GM18858 (cell line): ENCODE data around the gene UBN1.
"Not testable (repeated sequence)": the region's sequence is repeated elsewhere in the genome, so short reads cannot be mapped to it uniquely, and the experiment has no call there.

Source experiments
- ATAC-seq: cut with Tn5 transposase; IDR thresholded peaks from one replicate; pipeline ENCODE4 v1.9.1; 2021; ENCODE audit not compliant: unreplicated experiment

The UBN1 gene

DNA sequence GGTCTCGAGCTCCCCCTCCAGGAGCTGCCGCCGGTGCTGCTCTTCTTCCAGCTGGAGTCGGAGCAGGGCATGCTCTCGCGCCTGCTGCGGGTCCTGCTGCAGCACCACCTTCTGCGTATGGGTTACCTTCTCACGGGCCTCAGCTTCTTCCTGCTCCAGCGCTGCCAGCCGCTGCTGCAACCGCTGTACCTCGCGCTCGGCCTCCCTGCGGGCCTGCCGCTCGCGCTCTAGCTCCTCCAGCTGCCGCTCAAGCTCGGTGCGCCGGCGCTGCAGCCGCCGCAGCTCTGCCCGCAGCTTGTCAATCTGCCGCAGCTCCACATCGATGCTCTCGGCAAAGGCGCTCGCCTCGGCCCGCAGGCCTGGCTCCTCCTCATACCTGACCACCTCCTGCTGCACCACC, 36.9 kb downstream of the UBN1 start:
- no peak for ATAC-seq

DNA sequence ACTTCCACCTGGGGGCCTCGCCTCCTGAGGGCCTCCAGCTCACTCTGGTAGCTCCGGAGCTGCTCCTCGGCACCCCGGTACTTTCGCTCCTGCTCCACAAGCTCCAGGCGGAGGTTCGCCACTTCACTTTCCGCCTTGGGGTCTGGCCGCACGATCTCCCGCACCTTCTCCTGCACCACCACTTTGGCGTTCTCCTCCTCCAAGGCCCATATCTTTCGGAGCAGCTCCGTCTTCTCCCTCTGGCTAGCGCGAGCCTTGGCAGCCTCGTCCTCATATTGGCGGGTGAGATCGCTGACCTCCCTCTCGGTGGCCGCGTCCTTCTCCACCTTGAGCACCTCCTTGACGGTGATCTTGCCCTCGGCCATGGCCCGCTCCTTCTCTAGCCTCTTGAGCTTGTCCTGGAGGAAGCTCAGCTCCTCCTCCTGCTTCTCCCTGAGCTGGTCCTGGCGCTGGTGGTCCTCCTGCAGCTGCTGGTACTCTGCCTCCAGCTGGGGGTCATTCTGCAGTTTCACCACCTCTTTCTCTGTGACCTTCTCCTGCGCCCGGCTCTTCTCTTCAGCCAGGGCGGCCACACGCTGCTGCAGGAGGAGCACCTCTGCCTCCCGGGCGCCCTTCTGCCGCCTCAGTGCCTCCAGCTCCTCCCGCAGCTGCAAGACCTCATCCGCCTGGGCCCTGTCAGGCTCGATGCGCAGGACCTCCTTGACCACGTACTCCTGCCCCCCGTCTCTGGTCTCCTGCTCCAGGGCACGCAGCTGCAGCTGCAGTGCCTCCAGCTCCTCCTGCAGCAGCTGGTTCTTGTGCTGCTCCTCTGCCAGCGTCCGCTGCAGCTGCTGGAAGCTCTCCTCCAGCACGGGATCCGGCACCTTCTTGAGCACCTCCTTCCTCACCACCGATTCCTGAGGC, 37.9 kb downstream of the UBN1 start:
- no peak for ATAC-seq

DNA sequence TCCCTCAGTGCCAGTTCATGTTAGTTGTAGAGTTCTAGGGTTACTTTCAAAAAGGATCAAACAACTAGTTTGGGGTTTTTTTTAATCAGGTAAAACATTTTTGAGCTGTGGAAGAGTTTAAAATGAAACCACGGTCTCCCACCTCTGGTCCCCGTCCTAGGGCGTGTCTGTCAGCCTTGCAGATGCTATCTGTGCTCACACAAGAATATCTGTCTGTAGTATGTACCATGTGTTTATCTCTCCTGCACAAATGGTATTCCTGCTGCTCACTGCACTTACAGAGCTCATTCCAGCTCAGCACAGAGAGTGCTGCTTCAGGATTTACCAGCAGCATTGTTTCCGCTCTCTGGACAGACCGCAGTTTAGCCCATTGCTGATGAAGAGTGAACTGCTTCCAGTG, 38.9 kb downstream of the UBN1 start:
- ATAC-seq: no peak

DNA sequence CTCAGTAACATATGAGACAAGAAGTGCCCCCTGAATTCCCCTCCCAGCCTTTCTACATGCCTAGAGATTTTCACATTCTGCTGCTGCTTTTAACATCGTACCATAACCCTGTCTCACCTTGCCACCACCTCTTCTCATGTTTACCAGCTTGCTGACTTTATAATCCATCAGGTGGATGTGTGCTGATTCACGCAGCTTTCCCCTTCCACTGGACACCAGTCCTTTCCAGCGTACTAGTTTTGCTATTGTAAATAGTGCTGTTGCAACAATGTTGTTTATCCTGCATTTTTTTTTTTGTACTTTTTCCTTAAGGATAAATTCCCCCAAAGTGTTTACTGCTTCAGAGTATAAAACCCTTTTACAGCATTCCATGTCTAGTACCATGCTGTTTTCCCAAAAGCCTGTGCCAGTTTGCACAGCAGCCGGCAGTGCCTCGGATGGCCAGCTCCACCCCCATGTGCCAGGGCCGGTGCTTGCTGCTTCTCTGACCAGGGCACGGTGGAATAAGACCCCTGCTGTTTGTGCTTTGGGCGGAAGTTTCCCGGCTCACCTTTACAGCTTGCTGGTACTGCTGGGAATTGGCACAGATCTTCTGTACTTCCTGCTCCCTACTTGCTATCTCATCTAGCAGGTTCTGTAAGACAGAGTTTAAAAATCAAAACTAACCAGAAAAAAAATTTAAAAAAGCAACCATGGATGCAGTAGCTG, 41.3 kb downstream of the UBN1 start:
- ATAC-seq: no peak

DNA sequence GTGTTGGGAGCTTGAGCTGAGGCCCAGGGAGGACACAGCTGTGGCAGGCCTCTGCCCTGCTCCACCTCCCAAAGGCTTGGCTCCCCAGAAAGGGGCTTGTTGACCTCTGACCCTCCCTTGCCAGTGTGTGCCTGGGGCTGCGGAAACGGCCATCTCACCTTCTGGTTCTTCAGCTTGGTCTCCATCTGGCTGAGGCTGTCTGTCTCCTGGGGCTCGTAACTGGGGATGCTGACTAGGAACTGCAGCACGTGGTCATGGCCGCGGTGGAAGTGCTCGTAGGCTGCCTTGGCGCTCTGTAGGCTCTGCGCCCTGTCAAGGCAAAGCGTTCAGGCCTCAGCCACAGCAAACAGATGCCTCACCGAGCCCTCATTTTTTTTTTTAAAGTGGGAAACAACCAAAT, 42.7 kb downstream of the UBN1 start:
- no peak for ATAC-seq

DNA sequence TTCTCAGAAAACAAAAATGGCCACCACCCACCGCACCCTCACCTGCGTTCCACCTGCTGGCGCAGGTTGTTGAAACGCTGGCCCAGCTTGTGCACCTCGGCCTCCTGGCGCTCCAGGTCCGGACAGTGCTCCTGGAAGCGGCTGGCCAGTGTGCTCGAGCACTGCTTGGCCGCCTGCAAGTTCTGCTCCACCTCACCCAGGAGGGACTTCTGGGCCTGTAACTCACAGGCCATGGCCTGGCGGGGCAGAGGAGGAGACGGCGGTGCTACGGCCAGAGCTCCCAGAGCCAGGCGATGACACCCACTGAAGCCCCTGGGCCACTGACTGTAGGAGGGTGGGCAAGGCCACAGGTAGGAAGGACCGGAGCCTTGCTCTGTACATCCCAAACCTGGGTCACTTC, 43.4 kb downstream of the UBN1 start:
- ATAC-seq: no peak

DNA sequence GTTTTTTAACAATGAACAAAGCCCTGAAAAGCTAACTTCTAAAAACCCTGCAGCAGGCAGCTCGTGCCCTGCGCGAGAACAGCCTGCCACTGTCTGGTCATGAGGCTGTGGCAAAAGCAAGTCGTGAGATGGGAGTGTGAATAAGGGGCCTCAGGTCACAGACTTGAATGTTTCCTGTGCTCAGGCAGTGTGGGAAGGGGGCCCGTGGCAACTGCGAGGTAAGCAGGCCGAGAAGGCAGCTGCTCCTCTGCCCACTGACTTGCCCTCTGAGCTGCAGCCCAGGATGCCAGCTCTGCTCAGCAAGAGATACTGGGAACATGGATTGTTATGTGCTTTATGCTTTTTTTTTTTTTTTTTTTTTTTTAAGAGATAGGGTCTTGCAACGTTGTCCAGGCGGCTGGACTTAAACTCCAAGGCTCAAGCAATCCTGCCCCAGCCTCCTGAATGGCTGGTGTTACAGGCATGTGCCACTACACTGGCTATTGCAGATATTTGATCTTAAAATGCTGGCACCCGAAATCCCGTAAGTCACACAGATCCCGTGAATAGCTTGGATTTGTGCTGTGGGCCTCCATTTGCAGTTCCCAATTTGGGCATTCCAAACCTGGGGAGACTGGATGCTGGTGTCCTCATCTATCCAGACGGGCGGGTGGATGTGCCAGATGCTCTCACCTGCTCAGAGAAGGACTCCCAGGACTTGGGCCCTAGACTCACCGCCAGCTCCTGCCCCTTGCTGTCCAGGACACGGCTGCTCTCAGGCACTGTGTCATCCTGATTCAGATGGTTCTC, 44.0 kb downstream of the UBN1 start:
- no peak for ATAC-seq

DNA sequence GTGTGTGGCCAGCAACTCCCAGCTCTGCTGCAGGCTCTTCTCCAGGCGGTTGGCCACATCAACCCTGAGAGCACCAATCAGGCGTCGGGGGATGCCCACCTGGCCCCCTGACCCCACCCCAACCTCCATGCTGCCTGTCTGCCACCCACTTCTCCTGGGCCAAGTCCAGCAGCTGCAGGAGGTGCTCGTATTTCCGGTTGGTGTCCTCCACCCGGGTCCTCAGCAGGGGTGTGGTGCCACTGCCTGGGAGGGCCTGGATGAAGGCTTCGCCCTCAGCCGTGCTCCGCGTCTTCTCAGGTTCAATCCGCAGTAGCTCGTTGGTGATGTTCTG, 44.6 kb downstream of the UBN1 start:
- ATAC-seq: no peak

DNA sequence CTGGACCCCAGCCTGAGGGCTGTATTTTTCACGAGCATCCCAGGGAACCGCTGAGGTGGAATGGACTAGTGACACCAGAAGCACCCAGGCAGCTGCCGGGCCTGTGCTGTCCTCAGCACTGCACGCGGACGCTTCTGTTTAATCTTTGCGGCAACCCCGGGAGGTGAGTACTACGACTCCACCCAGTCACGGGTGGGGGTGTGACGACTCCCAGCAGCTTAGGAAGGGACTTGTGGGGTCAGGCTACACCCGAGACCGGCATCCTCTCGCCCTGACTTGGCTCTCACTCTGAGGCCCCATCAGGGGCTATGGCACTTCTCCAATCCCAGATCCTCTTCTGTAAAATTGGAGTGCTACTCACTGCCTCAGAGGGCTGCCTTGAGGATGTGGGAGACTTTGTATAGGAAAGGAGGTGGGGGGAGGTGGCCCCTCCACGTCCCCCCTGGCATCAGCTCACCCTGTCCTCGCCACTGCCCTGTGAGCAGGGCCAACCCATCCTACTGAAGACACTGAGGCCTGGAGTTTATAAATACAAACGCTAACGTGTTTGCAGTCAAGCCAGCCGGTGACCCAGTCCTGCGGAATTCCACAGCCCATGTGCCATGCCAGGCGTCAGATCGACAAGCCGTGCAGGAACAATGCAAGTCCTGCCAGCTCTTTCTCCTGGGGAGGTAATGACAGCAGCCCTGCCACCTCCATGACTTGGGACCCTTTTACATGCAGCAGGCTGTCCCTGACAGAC, 45.3 kb downstream of the UBN1 start:
- no peak for ATAC-seq

DNA sequence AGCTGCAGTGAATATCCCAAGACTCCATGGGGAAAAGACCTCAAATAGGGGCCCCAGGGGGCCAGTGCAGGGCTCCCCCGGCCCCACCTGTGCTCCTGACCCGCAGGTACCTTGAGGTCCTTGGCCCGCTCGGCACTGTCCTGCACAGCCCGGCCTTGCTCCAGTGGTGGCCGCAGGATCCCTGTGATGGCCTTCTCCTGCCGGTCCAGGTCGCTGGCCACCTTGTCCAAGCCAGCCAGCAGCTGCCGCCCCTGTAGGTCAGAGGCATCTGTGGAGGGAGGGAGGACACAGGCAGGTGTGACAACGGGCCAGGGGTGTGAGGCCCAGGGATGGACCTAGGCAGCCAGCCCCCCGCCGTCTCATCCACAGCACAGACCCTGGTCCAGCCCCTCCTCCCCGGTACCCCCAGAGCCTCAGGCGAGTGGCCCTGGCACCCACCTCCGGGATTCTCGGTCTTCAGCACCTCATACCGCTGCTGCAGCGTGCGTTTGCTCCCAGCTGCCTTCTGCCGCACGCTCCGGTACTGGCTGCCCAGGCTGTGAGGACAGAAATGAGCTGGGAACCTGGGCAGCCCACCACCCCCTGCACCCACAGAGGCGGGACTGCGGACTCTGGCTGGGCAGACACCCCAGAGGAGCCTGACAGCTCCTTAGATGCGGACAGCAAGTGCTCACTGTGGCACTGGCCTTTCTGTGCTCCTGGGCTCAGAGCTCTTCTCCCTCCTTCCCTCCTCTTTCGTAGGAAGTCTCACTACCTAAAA, 46.0 kb downstream of the UBN1 start:
- no peak for ATAC-seq

DNA sequence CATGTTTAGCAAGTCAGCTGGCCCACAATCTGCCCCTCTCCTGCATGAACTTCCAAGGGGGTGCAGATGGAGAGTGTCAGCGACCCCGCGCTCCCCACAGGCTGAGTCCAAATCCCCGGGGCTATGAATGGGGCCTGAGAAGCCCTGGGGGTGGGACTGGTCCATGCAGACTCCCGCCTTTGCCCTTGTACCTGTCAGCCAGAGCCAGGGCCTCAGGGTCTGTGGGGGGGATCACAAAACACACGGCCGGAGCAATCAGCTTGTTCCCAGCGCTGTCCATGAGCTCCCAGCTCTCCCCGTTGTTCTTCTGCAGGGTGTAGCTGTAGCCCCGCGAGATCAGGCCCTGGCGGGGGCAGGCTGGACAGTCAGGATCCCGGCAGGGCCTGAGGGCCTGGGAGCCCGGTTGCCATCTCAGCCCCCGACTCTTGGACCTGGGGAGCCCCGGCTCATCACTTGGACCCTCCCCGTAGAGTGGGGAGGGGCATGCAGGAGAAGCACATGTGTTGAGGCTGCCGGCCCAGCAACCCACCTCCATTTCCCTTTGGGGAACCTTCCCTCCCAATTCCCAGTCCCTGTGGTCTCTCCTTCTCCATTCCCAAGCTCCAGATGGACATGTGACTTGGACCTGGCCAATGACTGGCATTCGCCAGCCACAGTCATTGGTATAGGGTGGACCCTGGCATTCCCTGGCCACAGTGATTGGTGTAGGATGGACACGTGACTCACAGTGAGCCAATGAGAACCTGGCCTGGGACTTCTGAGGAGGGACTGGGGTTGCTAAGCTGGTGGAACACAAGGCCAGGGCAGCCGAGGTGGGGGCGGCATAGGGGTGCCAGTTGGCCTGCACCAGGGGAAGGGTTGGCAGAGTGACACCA, 47.2 kb downstream of the UBN1 start:
- no peak for ATAC-seq

DNA sequence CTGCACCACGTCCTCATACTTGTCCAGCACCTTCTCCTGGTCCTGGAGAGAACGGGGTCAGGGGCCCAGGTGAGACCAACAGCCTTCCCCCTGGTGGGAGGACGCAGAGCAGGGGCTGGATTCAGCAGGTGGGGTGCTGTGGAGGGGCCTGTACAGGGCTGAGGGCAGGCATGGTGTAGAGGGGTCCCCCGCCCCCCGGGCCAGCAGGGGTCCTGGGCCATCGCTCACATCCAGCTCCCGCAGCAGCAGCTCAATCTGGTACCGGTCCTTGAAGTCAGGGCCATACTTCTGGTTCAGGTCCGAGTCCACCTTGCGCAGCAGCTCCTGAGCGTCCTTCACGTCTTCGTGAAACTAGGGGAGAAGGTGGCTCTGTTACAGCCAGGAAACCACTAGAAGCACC, 48.1 kb downstream of the UBN1 start:
- no peak for ATAC-seq

DNA sequence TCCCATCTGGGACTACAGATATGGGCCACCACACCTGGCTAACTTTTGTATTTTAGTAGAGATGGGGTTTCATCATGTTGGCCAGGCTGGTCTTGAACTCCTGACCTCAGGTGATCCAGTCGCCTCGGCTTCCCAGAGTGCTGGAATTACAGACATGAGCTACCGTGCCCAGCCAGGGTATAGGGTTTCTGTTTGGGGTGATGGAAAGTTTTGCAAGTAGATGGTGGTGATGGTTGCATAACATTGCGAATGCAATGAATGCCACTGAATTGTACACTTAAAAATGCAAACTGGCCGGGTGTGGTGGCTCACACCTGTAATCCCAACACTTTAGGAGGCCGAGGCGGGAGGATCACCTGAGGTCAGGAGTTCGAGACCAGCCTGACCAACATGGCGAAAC, 49.5 kb downstream of the UBN1 start:
- ATAC-seq: not testable (repeated sequence)

DNA sequence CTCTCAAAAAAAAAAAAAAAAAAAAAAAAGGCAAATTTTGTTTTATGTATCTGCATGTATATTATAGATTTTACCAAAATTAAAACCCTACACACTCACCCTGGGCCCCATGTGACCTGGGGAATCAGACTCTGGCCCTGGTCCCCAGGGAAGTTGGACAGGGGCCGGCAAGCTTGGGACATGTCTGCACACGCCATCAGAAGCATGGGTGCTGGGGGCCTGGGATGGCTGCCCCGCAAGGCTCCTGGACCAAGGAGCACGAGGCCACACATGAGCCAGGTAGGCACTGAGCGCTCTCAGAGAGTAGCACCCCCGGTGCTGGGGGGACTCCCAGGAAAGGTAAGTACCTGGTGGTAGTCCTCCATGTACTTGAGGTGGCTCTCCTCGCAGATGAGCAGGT, 50.0 kb downstream of the UBN1 start:
- no peak for ATAC-seq

DNA sequence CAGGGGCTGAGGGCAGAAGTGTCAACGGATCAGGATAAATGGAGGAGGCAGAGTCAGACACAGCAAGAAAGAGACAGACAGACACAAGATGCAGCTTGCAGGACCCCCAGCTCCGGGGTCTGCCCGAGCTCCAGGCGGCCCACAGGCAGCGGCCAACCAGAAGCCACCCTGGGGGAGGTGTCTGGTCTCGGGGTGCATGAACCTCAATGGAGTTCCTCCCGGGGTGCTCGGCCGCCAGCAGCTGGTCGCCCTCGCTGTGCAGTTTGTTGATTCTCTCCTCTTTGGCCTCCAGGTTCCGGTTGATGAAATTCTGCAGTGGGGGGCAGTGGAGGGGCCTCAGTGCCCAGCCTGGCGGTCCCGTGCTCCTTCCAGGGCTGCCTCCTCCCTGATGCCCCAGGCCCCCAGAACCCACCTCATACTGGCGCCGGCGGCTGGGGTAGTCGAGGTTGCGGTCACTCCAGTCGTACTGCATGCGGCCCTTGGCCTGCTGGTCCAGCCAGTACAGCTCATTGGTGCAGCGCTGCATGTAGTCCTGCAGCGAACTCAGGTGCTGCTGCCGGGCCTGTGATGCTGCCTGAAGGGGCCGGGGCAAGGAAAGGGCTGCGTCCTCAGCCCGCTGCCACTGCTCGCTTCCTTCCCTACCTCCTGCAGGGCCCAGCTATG, 51.7 kb downstream of the UBN1 start:
- ATAC-seq: no peak

DNA sequence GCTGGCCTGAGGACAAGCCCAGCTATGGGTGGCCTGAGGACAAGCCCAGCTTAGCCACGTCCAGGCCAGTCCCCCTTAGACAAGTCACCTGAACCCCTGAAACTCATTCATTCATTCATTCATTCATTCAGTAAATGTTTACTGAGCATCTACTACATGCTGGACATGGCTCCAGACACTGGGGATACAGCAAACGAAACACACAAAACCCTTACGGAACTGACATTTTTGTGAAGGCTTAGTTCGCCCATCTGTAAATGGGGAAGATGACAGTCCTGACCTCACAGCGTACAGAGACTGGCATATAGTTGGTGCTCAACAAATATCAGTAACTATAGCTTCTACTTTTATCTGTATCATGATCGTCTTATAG, 52.2 kb downstream of the UBN1 start:
- ATAC-seq: no peak

DNA sequence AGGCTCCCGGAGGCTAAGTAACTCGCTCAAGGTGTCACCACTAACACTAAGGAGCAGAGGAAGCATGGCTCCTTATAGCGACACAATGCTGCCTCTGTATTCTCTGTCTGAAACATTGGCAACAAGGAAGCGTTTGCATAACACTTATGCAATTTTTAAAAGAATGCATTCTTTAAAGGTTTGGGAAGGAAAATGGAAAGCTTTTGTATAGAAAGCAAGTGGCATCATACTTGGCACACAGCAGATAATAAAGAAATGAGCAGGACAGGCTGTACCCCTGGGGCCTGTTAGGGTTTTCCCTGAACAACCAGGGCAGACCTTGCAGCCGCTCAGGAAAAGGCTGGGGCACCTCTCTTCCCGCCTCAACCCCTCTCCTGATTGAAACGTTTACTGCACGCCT, 52.8 kb downstream of the UBN1 start:
- no peak for ATAC-seq

DNA sequence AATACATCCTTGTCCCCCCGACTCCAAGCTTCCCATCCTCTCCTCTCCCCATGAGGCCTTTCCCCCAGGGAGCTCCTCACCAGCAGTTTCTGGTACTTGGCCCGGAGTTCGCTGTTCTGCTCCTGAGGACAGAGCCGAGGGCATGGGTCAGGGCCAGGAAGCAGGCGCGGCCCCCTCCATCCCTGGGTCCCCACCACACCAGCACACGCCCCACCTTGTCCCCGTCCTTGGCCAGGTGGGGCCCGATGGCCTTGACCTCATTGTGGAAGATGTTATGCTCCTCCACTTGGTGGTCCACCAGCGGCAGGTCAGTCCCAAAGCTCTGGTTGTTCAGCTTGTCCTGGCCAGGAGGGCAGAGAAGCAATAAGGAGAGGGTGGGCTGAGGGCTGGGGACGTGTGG, 53.5 kb downstream of the UBN1 start:
- no peak for ATAC-seq

DNA sequence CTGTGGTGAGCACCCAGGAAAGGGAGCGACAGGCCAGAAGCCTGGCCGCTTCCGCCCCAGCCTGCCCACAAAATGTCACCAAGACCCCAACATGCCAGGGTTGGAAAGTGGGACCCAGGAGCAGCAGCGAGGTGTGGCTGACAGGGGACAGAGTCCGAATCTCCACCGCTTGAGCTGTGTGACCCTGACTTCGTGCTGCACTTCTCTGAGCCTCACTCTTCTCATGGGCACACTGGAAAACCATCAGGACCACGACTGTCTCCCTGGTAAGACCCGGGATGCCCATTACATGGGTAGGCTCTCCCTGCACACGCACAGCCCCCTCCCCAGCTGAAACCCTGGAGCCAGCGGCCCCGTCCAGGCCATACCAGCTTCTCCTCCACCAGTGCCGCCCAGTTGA, 54.8 kb downstream of the UBN1 start:
- no peak for ATAC-seq
